LNCaP clone FGC (cell line): Measurements from ENCODE around the gene TAF1C.
A peak's percentile ranks its signal among the peaks of the same experiment; 100 is the strongest.

ENCODE experiments used
- DNase-seq: peaks from one replicate; pipeline ENCODE4 v3.0.0-alpha.2; 2011; ENCODE audit warnings: low read depth
- H3K4me3 ChIP-seq: 2 replicates; pipeline ENCODE4 v1.5.1; 2011; ENCODE audit warnings: mild to moderate bottlenecking, low read depth, low read length, control low read depth
- CTCF ChIP-seq: IDR thresholded peaks from 2 replicates; pipeline ENCODE4 v1.5.1; 2012; ENCODE audit warnings: mild to moderate bottlenecking; ENCODE audit not compliant: control insufficient read depth, insufficient read depth; ENCODE audit errors: extremely low read depth

TAF1C gene

GRCh38 chr16:84144859-84145639 lies 41.8 kb downstream of the TAF1C start, which contains the start of the genes DNAAF1 and HSDL1:
TSS of gene DNAAF1 (plus strand) at chr16:84145308. CDS start at chr16:84145441, 133 bp downstream.
TSS of gene HSDL1 (minus strand) at chr16:84145177. CDS start at chr16:84131321, 13,856 bp downstream.
- DNase-seq, result peak; percentile 26
- H3K4me3 ChIP-seq, result peak within 1 kb of the TSS; percentile 84
- 0 out of 2 replicates have a peak, but pooled peaks have one; percentile 18 for TF ChIP-seq CTCF

GRCh38 chr16:84144209-84144858 lies 42.5 kb downstream of the TAF1C start:
- 0 out of 2 replicates have a peak, but pooled peaks have one; percentile 21 for TF ChIP-seq CTCF
- DNase-seq, result no peak
- H3K4me3 ChIP-seq, result peak overlapping the region; percentile 84

GRCh38 chr16:84143784-84144199 lies 43.1 kb downstream of the TAF1C start:
- DNase-seq, result no peak
- peak overlapping the region; percentile 84 for H3K4me3 ChIP-seq
- TF ChIP-seq CTCF, result no peak

- TF ChIP-seq CTCF, result no peak
- DNase-seq, result no peak
- H3K4me3 ChIP-seq, result no peak overlapping the region
These were observed 43.8 kb downstream of the TAF1C start for GRCh38 chr16:84143081-84143480.

GRCh38 chr16:84141143-84141670 lies 45.6 kb downstream of the TAF1C start:
- no peak for DNase-seq
- TF ChIP-seq CTCF, result no peak

GRCh38 chr16:84139628-84140258 lies 47.1 kb downstream of the TAF1C start:
- TF ChIP-seq CTCF, result no peak
- DNase-seq, result no peak
- H3K4me3 ChIP-seq, result no peak overlapping the region

More at GRCh38 chr16:84141143-84141670, 45.6 kb downstream of the TAF1C start:
- no peak overlapping the region for H3K4me3 ChIP-seq
